ENCODE measurements around the gene PIEZO1.

The PIEZO1 gene

GRCh38 chr16:88816736-88817535, 31.9 kb upstream of the PIEZO1 start:
- DNase-seq: no peak

DNA sequence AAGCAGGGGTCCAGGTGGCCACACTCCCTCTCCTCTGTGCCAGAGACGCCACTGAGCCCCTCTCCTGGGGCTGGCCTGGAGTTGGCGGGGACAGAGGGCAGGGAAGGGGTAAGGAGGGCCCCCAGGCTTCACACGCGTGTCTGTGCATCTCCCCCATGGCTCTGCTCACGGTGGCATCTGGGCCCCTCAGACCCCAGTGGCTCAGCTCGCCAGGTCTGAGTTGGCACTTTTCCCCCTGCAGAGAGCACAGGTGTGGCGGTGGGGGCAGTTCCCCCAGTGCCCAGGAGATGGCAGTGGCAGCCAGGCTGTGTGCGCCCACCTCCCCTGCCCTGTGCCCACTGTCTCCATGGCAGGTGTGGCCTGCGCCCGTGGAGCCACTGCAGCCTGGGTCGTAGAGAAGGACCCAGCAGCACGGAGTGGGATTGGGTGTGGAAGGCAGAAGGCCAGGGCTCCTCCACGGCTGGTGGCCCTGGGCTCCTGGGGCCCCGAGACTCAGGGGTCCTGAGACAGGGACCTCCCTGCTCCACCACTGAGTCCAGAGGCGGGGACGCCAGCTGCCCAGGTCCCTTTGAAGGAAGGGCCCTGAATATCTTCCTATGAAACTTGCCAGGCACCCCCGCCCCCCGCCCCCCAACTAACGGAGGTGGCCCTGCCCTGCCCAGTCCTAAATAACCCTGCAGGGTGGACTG, 31.0 kb upstream of the PIEZO1 start:
- no peak for DNase-seq

DNA sequence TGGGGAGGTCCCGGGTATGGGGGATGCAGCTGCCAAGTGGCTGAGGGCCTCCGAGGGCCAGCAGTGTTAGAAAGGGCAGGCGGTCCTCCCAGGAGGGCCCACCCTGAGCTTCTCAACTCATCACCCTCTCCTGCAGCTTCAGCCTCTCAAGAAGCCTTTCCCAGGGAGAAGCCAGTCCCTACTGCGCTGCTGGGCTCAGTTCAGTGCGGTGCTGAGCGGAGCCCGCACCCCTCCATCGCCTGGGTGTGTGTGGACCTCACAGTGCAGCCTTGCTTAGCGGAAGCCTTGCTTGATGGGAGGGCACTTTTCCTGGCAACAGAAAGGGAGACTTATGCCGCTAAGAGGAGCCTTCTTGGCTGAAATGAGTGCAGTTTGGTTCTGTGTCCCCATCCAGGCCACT, 30.2 kb upstream of the PIEZO1 start:
- no peak for DNase-seq

GRCh38 chr16:88814144-88814502, 29.1 kb upstream of the PIEZO1 start:
- no peak for DNase-seq

DNA sequence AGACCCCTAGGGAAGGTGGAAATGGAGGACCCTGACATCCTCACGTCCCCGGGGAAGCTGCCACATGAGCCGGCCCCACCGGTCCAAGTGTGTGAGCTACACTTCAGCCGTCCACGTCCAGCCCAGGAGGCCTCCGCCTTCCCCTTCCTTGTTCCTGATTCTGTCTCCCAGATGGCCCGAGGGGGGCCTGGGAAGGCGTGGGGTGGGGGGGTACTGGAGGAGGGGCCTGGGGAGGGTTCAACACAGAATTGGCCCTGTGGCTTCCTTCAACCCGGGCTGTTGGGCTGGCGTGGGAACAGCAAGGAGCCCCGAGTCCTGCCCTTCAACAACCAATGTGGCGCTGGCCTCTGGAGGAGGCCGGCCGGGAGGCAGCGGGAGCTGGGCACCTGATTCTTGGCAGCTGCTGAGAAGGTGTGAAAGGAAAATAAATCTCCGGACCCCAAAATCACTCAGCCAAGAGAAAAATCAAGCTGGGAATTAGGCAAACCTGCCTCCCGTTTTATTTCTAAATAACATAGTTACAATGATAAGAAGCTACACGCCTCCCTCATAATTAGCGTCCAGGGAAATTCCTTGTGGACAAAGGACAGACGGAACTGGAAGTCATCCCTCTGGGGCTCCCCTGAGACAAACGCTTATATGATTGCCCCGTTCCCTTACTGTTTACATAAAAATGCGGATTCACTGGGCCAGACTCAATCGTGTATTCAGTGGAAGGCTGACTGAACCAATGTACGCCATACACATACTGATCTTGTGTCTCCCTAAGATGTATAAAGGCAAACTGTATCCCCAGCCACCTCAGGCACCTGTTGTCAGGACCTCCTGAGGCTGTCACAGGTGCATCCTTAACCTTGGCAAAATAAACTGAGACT, 28.5 kb upstream of the PIEZO1 start:
- no peak for DNase-seq

DNA sequence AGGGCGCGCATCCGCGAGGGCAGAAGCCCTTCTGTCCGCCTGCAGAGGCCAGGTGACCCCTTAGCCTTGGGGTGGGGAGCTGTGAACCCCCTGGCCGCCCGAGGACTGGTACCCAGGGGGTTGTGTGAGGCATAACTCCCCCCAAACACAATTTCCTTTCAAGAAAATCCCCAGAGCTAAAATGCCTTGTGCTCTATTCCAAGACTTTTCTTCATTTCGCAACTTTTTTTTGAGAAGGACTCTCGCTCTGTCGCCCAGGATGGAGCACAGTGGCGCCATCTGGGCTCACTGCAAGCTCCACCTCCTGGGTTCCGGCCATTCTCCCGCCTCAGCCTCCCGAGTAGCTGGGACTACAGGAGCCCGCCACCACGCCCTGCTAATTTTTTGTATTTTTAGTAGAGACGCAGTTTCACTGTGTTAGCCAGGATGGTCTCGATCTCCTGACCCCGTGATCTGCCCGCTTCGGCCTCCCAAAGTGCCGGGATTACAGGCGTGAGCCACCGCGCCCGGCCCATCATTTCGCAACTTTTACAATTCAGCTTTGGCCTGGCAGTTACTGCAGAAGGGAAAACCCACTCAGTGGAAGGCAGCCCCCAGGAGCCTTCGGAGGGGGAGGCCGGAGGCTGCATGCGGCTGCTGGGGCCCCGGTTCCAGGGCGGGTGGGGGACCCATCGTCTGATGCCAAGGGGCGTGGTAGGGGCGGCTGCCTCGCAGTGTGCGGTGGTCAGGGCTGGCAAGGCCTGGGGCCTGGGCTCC, 27.7 kb upstream of the PIEZO1 start:
- DNase-seq: peak; percentile 63

GRCh38 chr16:88811769-88812512, 26.9 kb upstream of the PIEZO1 start, which contains the start of gene APRT:
Gene APRT, minus strand, starts transcription at chr16:88811928. Its CDS starts 29 bp downstream, at chr16:88811899.
- DNase-seq: peak; percentile 94

GRCh38 chr16:88810912-88811768, 26.1 kb upstream of the PIEZO1 start:
- peak; percentile 80 for DNase-seq

GRCh38 chr16:88810166-88810911, 25.3 kb upstream of the PIEZO1 start:
- DNase-seq: peak; percentile 43

DNA sequence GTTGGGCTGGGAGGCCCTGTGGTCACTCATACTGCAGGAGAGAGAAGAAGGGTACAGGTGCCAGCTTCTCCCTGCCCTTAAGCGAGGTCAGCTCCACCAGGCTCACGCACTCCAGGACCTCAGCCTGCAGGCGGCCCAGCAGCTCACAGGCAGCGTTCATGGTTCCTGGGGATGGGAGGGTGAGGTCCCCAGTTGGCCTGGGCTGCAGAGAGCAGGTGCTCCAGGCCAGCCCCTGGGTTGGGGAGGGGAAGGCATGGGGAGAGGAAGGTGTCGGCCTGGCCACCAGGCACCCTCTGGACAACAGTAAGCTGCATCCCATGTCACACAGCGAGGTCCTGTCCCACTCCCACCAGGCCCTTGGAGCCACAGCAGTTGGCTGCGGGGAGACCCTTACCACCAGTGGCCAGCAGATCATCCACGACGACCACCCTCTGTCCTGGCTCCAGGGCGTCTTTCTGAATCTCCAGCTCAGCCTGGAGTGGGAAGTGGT, 24.7 kb upstream of the PIEZO1 start:
- no peak for DNase-seq

- peak; percentile 54 for DNase-seq
Measured at GRCh38 chr16:88809068-88809675, 24.2 kb upstream of the PIEZO1 start.

DNA sequence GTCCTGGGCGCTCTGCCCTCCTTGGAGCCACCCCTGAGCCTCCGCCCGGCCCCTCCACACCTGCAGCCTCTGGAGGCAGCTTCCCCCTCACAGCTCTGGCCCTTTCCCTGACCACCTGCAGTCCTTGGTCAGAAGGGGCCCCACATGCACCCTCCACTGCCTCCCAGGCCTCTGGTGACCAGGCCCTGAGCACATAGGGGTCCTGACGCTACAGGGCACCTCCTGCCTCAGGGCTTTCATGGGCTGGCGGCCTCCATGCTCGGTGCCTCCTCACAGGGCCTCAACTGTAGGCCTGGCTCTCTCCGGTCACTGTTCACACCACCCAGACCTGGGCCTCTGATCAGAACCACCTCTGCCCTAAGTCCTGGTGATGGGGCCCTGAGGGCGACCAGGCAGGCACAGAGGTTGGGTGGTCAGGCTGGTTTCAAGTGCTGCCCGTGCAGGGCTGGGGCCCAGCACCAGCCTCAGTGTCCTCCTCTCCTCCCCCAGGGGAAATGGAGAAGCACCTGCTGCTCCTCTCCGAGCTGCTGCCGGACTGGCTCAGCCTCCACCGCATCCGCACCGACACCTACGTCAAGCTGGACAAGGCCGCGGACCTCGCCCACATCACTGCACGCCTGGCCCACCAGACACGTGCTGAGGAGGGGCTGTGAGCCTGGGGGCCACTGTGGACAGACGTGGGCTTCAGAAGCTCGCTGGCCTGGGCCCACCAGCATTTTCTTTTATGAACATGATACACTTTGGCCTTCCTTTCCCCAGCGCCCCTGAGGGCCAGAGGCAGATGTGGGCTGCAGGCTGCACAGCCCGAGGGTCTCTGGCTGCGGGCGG, 22.8 kb upstream of the PIEZO1 start:
- no peak for DNase-seq

DNA sequence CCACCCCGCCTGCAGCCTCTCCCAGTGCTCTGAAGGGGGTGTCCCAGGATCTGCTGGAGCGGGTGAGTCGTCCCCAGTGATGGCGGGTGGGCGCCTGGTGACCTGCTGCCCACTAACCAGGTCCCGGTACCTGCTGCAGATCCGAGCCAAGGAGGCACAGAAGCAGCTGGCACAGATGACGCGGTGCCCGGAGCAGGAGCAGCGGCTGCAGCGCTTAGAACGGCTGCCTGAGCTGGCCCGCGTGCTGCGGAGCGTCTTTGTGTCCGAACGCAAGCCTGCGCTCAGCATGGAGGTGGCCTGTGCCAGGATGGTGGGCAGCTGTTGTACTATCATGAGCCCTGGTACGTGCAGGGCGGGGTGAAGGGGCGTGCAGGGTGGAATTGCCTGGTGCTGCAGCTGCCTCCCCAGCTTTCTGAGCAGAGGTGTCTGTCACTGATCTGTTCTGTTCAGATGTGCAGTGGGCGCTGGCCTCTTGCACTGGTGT, 22.2 kb upstream of the PIEZO1 start:
- no peak for DNase-seq

- DNase-seq: no peak
Measured at GRCh38 chr16:88806491-88807111, 21.6 kb upstream of the PIEZO1 start.

DNA sequence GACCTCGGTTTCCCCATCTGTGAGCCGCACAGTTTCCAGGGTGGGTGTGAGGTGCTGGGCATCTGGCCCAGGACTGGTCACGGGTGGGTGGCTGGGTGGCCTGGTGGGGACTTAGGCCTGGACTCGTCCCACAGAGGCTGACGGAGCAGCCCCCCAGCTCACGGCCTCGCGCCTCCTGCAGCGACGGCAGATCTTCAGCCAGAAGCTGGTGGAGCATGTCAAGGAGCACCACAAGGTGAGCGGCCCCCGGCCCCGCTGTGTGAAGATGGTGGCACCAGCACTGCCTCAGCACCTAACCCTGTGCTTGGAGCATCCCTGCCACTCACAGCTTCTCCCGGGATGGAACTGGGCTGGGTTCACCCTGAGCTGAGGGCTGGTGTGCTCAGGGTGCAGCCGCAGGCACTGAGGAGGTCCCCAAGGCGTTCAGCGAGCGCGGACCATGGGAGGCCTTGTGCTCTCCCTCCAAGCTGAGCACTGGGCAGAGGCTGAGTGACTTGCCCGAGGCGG, 20.9 kb upstream of the PIEZO1 start:
- DNase-seq: no peak

DNA sequence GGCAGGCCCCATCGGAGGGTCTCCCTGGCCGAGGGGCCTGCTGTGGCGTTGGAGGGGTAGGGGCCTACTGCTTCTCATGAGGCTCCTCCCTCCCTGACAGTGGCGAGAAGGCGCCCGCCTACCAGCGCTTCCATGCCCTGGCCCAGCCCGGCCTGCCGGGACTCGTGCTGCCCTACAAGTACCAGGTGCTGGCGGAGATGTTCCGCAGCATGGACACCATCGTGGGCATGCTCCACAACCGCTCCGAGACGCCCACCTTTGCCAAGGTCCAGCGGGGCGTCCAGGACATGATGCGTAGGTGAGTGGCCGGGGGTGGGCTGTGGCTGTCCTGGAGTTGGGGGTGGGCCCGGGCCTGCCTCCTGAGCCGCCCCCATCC, 20.3 kb upstream of the PIEZO1 start:
- DNase-seq: no peak

GRCh38 chr16:88804552-88805339, 19.7 kb upstream of the PIEZO1 start:
- DNase-seq: no peak

Measured in EL (cell line).